Mesenchymal stem cell (in vitro differentiated cells and primary cell): ENCODE measurements around the gene ATP5MC2.
A peak's percentile ranks its signal among the peaks of the same experiment; 100 is the strongest.

ENCODE experiments used
- DNase-seq: peaks from one replicate; pipeline ENCODE4 v3.0.0-alpha.2; 2013
- H2AFZ ChIP-seq: one replicate; pipeline ENCODE4 v1.6.1; 2013; ENCODE audit warnings: low read depth, mild to moderate bottlenecking, control low read depth, inconsistent platforms, low read length, moderate library complexity
- H2AK5ac ChIP-seq: 2 replicates; pipeline ENCODE4 v1.6.1; 2013; ENCODE audit warnings: low read length, moderate library complexity, mild to moderate bottlenecking, inconsistent platforms; ENCODE audit not compliant: severe bottlenecking
- H2BK120ac ChIP-seq: one replicate; pipeline ENCODE4 v1.6.1; 2013; ENCODE audit warnings: low read depth, mild to moderate bottlenecking, inconsistent platforms, low read length, moderate library complexity
- H2BK12ac ChIP-seq, 2 experiments: one replicate each; pipeline ENCODE4 v1.6.1; 2013; ENCODE audit warnings: inconsistent platforms in 2 of 2, low read length in 2 of 2, mild to moderate bottlenecking in 2 of 2, moderate library complexity in 2 of 2, control low read depth in 1 of 2
- H2BK15ac ChIP-seq: one replicate; pipeline ENCODE4 v1.6.1; 2013; ENCODE audit warnings: mild to moderate bottlenecking, low read depth, inconsistent platforms; ENCODE audit not compliant: poor library complexity, severe bottlenecking
- H2BK5ac ChIP-seq: 2 replicates; pipeline ENCODE4 v1.6.1; 2013; ENCODE audit warnings: low read depth, mild to moderate bottlenecking, low read length, control low read depth, inconsistent platforms; ENCODE audit not compliant: poor library complexity, severe bottlenecking
- H3K14ac ChIP-seq, 2 experiments: one replicate each; pipeline ENCODE4 v1.6.1; 2013; ENCODE audit warnings: inconsistent platforms in 2 of 2, low read length in 2 of 2, control low read depth in 1 of 2, mild to moderate bottlenecking in 1 of 2, moderate library complexity in 1 of 2
- H3K18ac ChIP-seq, 2 experiments: one replicate each; pipeline ENCODE4 v1.6.1; 2013; ENCODE audit warnings: inconsistent platforms in 2 of 2, low read length in 2 of 2, control low read depth in 1 of 2, low read depth in 1 of 2, mild to moderate bottlenecking in 1 of 2
- H3K23ac ChIP-seq, 2 experiments: one replicate each; pipeline ENCODE4 v1.6.1; 2013; ENCODE audit warnings: inconsistent platforms in 2 of 2, low read length in 2 of 2, mild to moderate bottlenecking in 2 of 2, moderate library complexity in 2 of 2, control low read depth in 1 of 2
- H3K27ac ChIP-seq: 2 replicates; pipeline ENCODE4 v1.5.1; 2013; ENCODE audit warnings: mild to moderate bottlenecking, moderate library complexity, low read length, control low read depth, inconsistent platforms; ENCODE audit not compliant: poor library complexity, severe bottlenecking
- H3K27me3 ChIP-seq, 2 experiments: 2 replicates each; pipeline versions ENCODE4 v1.6.1 to v1.7.0; 2013; ENCODE audit warnings: low read length in 2 of 2, mild to moderate bottlenecking in 2 of 2, moderate library complexity in 2 of 2, control low read depth in 1 of 2, inconsistent platforms in 1 of 2; ENCODE audit not compliant: control insufficient read depth in 1 of 2, insufficient read depth in 1 of 2
- H3K36me3 ChIP-seq, 2 experiments: 2 replicates each; pipeline versions ENCODE4 v1.6.1 to v1.7.0; 2013; ENCODE audit warnings: low read length in 2 of 2, control low read depth in 1 of 2, inconsistent platforms in 1 of 2, low read depth in 1 of 2, mild to moderate bottlenecking in 1 of 2; ENCODE audit not compliant: insufficient read depth in 2 of 2, control insufficient read depth in 1 of 2
- H3K4ac ChIP-seq, 2 experiments: one replicate each; pipeline ENCODE4 v1.6.1; 2013; ENCODE audit warnings: inconsistent platforms in 2 of 2, low read length in 2 of 2, mild to moderate bottlenecking in 2 of 2, moderate library complexity in 2 of 2, control low read depth in 1 of 2, low read depth in 1 of 2
- H3K4me1 ChIP-seq: 2 replicates; pipeline ENCODE4 v1.6.1; 2013; ENCODE audit warnings: low read depth, low read length, control low read depth; ENCODE audit not compliant: control insufficient read depth, insufficient read depth
- H3K4me2 ChIP-seq: 2 replicates; pipeline ENCODE4 v1.6.1; 2013; ENCODE audit warnings: low read length, mild to moderate bottlenecking, inconsistent platforms; ENCODE audit not compliant: poor library complexity, severe bottlenecking
- H3K4me3 ChIP-seq, 2 experiments: 2 replicates each; pipeline versions ENCODE4 v1.5.1 to v1.7.0; 2013; ENCODE audit warnings: low read length in 2 of 2, mild to moderate bottlenecking in 2 of 2, control low read depth in 1 of 2, low read depth in 1 of 2; ENCODE audit not compliant: insufficient read depth in 1 of 2
- H3K79me1 ChIP-seq: replicated peaks from 2 replicates; pipeline ENCODE4 v1.6.1; 2013; ENCODE audit warnings: mild to moderate bottlenecking, control low read depth, low read length, inconsistent platforms; ENCODE audit not compliant: poor library complexity, severe bottlenecking
- H3K9ac ChIP-seq: 2 replicates; pipeline ENCODE4 v1.7.0; 2013; ENCODE audit warnings: mild to moderate bottlenecking, low read length, moderate library complexity
- H3K9me3 ChIP-seq: 2 replicates; pipeline ENCODE4 v1.7.0; 2013; ENCODE audit warnings: mild to moderate bottlenecking, low read length; ENCODE audit not compliant: control insufficient read depth
- H4K8ac ChIP-seq: one replicate; pipeline ENCODE4 v1.6.1; 2013; ENCODE audit warnings: inconsistent platforms, mild to moderate bottlenecking, low read length, moderate library complexity
- H4K91ac ChIP-seq: one replicate; pipeline ENCODE4 v1.6.1; 2013; ENCODE audit warnings: mild to moderate bottlenecking, low read length, inconsistent platforms
- WGBS: methylation state at CpG from one replicate; pipeline ENCODE4 v1.1.7; 2013; ENCODE audit warnings: mixed read lengths; 5-methylcytosine and 5-hydroxymethylcytosine counted together

ATP5MC2 gene

DNA sequence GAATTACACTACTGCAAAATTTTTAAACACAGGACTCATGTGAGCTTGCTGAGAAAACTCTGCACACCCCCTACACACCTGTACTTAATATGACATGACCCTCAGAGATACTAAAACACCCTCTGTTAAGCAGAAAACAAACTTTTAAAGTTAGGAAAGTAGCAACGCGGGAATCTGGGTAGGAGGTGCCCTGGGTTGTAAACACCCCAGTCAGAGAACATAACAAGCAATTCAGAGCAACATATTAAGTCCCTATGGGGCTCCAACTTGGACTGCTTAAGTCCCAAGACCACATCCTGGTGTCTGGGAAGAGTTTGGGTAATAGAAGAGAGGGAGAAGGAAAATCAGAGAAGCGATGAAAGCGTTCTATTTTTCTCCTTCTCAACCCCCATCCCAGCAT is 50.9 kb downstream of the ATP5MC2 start:
- no peaks in the 10 kb centered on the region for H3K27me3 ChIP-seq
- H3K36me3 ChIP-seq = peaks cover 0 to 6% of the 10 kb centered on the region in 2 experiments
- 70% methylated on average over 4 of the region's 4 CpGs for WGBS

DNA sequence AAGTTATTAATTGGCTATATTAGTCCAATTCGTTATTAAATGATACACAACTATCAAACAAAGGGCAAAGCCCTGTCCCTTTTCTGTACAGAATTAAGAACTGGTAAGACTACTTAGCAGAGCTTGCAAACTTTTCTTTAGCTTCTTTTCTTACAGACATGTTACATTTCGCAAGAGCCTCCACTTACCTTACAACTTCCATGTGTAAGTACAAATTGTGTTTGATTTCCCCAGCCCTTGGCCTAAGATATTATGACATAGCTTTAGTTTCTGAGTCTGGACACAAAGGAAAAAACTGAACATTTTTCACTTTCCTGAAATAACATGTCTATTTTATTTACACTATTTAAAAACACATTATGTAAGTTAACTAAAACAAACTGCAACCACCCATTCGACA is 51.4 kb downstream of the ATP5MC2 start:
- Histone ChIP-seq H3K36me3 (peaks cover 0 to 6% of the 10 kb centered on the region in 2 experiments), H4K91ac (no peak overlapping the region), H3K9me3 (no peaks in the 10 kb centered on the region), H2BK5ac (no peak overlapping the region), H3K79me1 (peaks cover 2% of the 10 kb centered on the region), H3K4me1 (peaks cover 1% of the 10 kb centered on the region), H2BK120ac (no peak overlapping the region), H4K8ac (no peak overlapping the region), H2BK15ac (no peak overlapping the region), H3K9ac (peak overlapping the region; percentile 98), H3K27me3 (no peaks in the 10 kb centered on the region), H3K27ac (peak overlapping the region; percentile 23), H3K4me2 (peak overlapping the region; percentile 82), H3K4me3 (peak overlapping the region in 1 of 2 experiments; percentile 91), H2AFZ (no peak overlapping the region), H3K18ac (no peak overlapping the region), H2BK12ac (no peak overlapping the region), H3K14ac (no peak overlapping the region), H2AK5ac (no peak overlapping the region), H3K4ac (no peak overlapping the region), H3K23ac (no peak overlapping the region)
- WGBS = 75% methylated on average over 3 of the region's 3 CpGs
- DNase-seq = peak; percentile 51

More for the DNA sequence above, 50.9 kb downstream of the ATP5MC2 start:
- H3K23ac ChIP-seq = no peak overlapping the region
- peak overlapping the region in 1 of 2 experiments; percentile 91 for H3K4me3 ChIP-seq
- no peak overlapping the region for H3K14ac ChIP-seq
- H2BK12ac ChIP-seq = no peak overlapping the region
- no peak overlapping the region for H2BK120ac ChIP-seq
- H3K4ac ChIP-seq = peak overlapping the region; percentile 24 to 85
- H4K8ac ChIP-seq = peak overlapping the region; percentile 12
- peak; percentile 49 for DNase-seq
- no peaks in the 10 kb centered on the region for H3K9me3 ChIP-seq
- H2BK15ac ChIP-seq = no peak overlapping the region
- H3K4me2 ChIP-seq = peak overlapping the region; percentile 82
- H2BK5ac ChIP-seq = no peak overlapping the region
- peaks cover 1% of the 10 kb centered on the region for H3K4me1 ChIP-seq
- H3K27ac ChIP-seq = no peak overlapping the region
- H2AK5ac ChIP-seq = peak overlapping the region; percentile 66
- no peak overlapping the region for H4K91ac ChIP-seq
- no peak overlapping the region for H2AFZ ChIP-seq
- H3K79me1 ChIP-seq = peaks cover 2% of the 10 kb centered on the region
- peak overlapping the region; percentile 98 for H3K9ac ChIP-seq
- peak overlapping the region; percentile 46 to 64 for H3K18ac ChIP-seq

DNA sequence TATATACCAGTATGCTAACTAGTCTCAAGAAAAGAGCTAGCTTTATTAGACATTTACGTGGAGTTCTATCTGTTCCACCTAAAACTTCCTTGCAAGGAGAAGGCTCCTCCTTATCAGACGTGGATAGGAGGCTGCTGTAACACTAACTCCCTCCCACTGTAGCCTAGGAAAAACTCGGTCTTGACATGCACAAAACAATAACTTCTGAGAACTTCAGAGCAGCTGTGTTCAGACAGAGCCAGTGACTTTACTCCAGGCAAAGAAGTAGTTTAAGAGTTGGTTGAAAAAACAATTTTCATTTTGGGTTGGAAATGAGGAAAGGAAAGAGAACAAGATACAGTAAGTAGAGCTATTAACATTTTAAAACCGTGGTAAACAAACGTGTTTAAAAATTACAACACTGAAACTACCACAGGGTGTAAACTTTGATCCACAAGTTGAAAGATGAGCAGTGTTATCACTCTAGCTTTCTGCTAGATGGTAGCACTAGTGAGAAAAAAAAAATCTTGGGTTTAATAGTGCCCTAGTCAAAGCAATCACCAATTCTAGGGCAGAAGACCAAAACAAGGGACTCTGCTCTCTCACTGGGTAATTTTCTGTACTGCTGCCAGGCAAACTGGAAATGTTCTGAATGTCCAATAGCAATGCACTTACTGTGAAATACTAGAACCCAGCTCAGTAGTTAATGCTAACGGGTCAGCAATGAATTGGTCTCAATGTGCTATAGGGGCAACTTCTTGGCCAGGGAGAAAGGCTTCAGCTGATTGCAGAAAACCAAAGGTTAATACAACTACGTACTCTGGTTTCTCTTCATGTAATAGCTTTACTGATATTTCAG is 52.1 kb downstream of the ATP5MC2 start:
- Histone ChIP-seq H4K8ac (no peak overlapping the region), H3K4me3 (peak overlapping the region in 1 of 2 experiments; percentile 91), H3K4me1 (peaks cover 4% of the 10 kb centered on the region), H2BK120ac (peak overlapping the region; percentile 49), H3K18ac (peak overlapping the region in 1 of 2 experiments; percentile 33), H3K4ac (peak overlapping the region in 1 of 2 experiments; percentile 51), H2BK5ac (no peak overlapping the region), H2BK15ac (no peak overlapping the region), H3K9ac (peak overlapping the region; percentile 98), H3K79me1 (peaks cover 2% of the 10 kb centered on the region), H3K27ac (peak overlapping the region; percentile 61), H4K91ac (peak overlapping the region; percentile 39), H3K36me3 (peaks cover 0 to 6% of the 10 kb centered on the region in 2 experiments), H3K23ac (no peak overlapping the region), H2AFZ (no peak overlapping the region), H2BK12ac (no peak overlapping the region), H3K14ac (no peak overlapping the region), H3K27me3 (no peaks in the 10 kb centered on the region), H2AK5ac (no peak overlapping the region), H3K4me2 (peak overlapping the region; percentile 70), H3K9me3 (no peaks in the 10 kb centered on the region)
- 70% methylated on average over 5 of the region's 7 CpGs for WGBS
- peak; percentile 59 for DNase-seq

DNA sequence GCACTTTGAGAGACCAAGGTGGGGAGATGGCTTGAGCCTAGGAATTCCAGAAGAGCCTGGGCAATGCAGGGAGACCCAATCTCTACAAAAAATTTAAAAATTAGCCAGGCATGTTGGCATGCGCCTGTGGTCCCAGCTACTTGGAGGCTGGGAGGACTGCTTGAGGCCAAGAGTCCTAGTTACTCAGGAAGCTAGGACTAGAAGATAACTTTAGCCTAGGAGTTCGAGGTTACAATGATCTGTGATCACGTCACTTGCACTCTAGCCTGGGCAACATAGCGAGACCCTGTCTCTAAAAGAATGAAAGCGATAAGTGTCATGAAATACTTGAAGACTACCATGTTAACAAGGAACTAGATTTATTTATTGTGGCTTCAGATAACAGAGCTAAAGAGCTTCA is 53.2 kb downstream of the ATP5MC2 start:
- Histone ChIP-seq H3K27ac (no peak overlapping the region), H2AK5ac (no peak overlapping the region), H2BK5ac (no peak overlapping the region), H3K36me3 (peaks cover 0 to 6% of the 10 kb centered on the region in 2 experiments), H4K91ac (no peak overlapping the region), H3K4me3 (peak overlapping the region in 1 of 2 experiments; percentile 91), H2BK120ac (no peak overlapping the region), H3K18ac (no peak overlapping the region), H3K9ac (peak overlapping the region; percentile 98), H2BK12ac (no peak overlapping the region), H2BK15ac (no peak overlapping the region), H2AFZ (no peak overlapping the region), H4K8ac (no peak overlapping the region), H3K4me1 (peaks cover 4% of the 10 kb centered on the region), H3K79me1 (peaks cover 2% of the 10 kb centered on the region), H3K14ac (no peak overlapping the region), H3K27me3 (no peaks in the 10 kb centered on the region), H3K4me2 (no peak overlapping the region), H3K23ac (no peak overlapping the region), H3K9me3 (no peaks in the 10 kb centered on the region), H3K4ac (no peak overlapping the region)
- no peak for DNase-seq
- WGBS = over 99% methylated on average over 5 of the region's 5 CpGs
